ENCODE data around the gene CREB5. TPM values are rescaled to one million over a fixed set of nuclear protein-coding genes. Genes with fewer than 3 reads are reported as not detected.

Gene CREB5
- polyA plus RNA-seq, 1 experiment = 3.9 TPM

GRCh38 chr7:28661826-28662595 is 249.7 kb downstream of the CREB5 start:
- H3K36me3 ChIP-seq (ENCODE audit: control insufficient read depth, insufficient read depth, low read length) = no peaks in the 10 kb centered on the region
- CTCF ChIA-PET = interaction anchor here (1.2 to 1.4 kb wide), 2 partner anchors 12 to 16 kb away, joined by 3 read pairs; no protein-coding TSS in a partner anchor
- no peaks in the 10 kb centered on the region for H3K27me3 ChIP-seq (ENCODE audit: control insufficient read depth, insufficient read depth, low read length)
- no peak for DNase-seq (ENCODE audit: low read depth)
- POLR2A ChIA-PET = no interaction called here
- TF ChIP-seq, protein P1, sequence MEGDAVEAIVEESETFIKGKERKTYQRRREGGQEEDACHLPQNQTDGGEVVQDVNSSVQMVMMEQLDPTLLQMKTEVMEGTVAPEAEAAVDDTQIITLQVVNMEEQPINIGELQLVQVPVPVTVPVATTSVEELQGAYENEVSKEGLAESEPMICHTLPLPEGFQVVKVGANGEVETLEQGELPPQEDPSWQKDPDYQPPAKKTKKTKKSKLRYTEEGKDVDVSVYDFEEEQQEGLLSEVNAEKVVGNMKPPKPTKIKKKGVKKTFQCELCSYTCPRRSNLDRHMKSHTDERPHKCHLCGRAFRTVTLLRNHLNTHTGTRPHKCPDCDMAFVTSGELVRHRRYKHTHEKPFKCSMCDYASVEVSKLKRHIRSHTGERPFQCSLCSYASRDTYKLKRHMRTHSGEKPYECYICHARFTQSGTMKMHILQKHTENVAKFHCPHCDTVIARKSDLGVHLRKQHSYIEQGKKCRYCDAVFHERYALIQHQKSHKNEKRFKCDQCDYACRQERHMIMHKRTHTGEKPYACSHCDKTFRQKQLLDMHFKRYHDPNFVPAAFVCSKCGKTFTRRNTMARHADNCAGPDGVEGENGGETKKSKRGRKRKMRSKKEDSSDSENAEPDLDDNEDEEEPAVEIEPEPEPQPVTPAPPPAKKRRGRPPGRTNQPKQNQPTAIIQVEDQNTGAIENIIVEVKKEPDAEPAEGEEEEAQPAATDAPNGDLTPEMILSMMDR (IDR thresholded peaks at IDR 0.05; ENCODE audit: insufficient read depth, low read depth, low read length) = no peak
- no peak overlapping the region for H3K4me3 ChIP-seq (ENCODE audit: low read depth, low read length)

DNA sequence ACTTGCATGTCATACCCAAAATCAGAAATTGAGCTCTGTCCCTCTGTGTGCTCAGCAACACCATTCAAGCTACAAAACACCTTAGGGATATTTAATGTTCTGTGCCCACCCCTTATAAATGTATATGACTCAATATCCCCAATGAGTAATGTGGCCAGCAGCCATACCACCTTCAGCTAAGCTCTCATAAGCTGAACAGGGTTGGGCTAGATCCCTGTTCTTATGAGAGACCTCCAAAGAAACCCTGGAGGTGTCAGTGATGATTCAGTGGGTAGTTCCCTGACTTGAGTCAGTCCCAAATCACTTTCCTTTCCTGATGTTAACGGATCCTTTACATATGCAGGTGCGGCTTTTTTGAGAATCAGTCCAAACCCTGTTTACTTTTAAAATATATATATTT is 253.8 kb downstream of the CREB5 start:
- Histone ChIP-seq H3K27me3 (ENCODE audit: control insufficient read depth, insufficient read depth, low read length) (no peaks in the 10 kb centered on the region), H3K36me3 (ENCODE audit: control insufficient read depth, insufficient read depth, low read length) (no peaks in the 10 kb centered on the region), H3K4me3 (ENCODE audit: low read depth, low read length) (no peak overlapping the region)
- POLR2A ChIA-PET = no interaction called here
- DNase-seq (ENCODE audit: low read depth) = no peak
- CTCF ChIA-PET = interaction anchor here (1.4 kb wide), 1 partner anchor 29 kb away, joined by 3 read pairs; no protein-coding TSS in a partner anchor
- TF ChIP-seq, protein P1 (IDR thresholded peaks at IDR 0.05; ENCODE audit: insufficient read depth, low read depth, low read length) = no peak

GRCh38 chr7:28668085-28668484 is 255.8 kb downstream of the CREB5 start:
- Histone ChIP-seq H3K36me3 (ENCODE audit: control insufficient read depth, insufficient read depth, low read length) (no peaks in the 10 kb centered on the region), H3K4me3 (ENCODE audit: low read depth, low read length) (no peak overlapping the region), H3K27me3 (ENCODE audit: control insufficient read depth, insufficient read depth, low read length) (no peaks in the 10 kb centered on the region)
- CTCF ChIA-PET = no interaction called here
- POLR2A ChIA-PET = interaction anchor here (0.6 kb wide), 1 partner anchor 331 kb away, joined by 4 read pairs; no protein-coding TSS in a partner anchor
- TF ChIP-seq, protein P1 (IDR thresholded peaks at IDR 0.05; ENCODE audit: insufficient read depth, low read depth, low read length) = no peak
- DNase-seq (ENCODE audit: low read depth) = no peak

DNA sequence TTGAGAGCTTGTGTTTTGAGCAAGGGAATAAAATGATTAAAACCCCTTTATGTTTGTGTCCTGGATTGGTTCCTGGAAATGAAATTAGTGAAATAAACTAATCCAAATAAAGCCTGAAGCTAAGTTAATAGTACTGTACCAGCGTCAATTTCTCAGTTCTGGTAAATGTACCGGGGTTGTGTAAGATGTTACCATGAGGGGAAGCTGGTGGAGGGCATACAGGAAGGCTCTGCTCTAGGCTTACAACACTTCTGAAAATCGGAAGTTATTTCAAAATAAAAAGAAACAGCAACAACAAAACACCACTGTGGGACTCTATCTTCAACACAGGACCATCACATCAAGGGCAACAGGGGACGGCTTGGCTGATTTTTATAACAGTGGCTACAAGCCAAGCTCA is 257.0 kb downstream of the CREB5 start:
- TF ChIP-seq, protein P1 (IDR thresholded peaks at IDR 0.05; ENCODE audit: insufficient read depth, low read depth, low read length) = no peak
- no peak overlapping the region for H3K4me3 ChIP-seq (ENCODE audit: low read depth, low read length)
- no peaks in the 10 kb centered on the region for H3K27me3 ChIP-seq (ENCODE audit: control insufficient read depth, insufficient read depth, low read length)
- ChIA-PET POLR2A (no interaction called here), CTCF (interaction anchor here (1.8 kb wide), 1 partner anchor 13 kb away, joined by 4 read pairs; no protein-coding TSS in a partner anchor)
- H3K36me3 ChIP-seq (ENCODE audit: control insufficient read depth, insufficient read depth, low read length) = no peaks in the 10 kb centered on the region
- no peak for DNase-seq (ENCODE audit: low read depth)

DNA sequence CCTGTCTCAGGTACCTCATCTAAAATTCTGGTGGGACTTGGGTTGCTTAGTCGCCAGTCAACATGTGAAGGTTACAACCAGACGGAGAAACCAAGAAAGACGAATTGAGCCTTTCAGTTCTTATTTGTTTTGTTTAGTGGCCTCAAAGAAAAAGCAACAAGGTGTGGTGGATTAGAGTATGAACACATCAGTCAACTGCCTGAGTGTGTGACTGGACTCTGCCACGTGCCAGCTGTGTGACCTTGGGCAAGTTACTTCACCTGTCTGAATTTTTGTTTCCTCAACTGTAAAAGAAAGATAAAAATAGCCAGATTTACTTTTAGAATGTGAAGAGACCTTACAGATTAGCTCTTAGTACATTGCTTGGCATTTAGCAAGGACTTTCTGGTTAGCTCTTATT is 259.2 kb downstream of the CREB5 start:
- ChIA-PET POLR2A (no interaction called here), CTCF (no interaction called here)
- Histone ChIP-seq H3K4me3 (ENCODE audit: low read depth, low read length) (no peak overlapping the region), H3K36me3 (ENCODE audit: control insufficient read depth, insufficient read depth, low read length) (no peaks in the 10 kb centered on the region), H3K27me3 (ENCODE audit: control insufficient read depth, insufficient read depth, low read length) (no peaks in the 10 kb centered on the region)
- no peak for DNase-seq (ENCODE audit: low read depth)
- TF ChIP-seq, protein P1 (IDR thresholded peaks at IDR 0.05; ENCODE audit: insufficient read depth, low read depth, low read length) = no peak

Data from BJ (cell line).